Left lobe of liver (tissue), 2 donors: ENCODE data around the gene VPS37C. TPM values are rescaled to one million over a fixed set of nuclear protein-coding genes. Genes with fewer than 3 reads are reported as not detected.

ENCODE experiments used
- ATAC-seq: fragments of 200-7000 bp; cut with Tn5 transposase; one replicate; pipeline ENCODE4 v1.9.1; 2020; ENCODE audit warnings: mild to moderate bottlenecking, moderate library complexity
- DNase-seq: peaks from one replicate; pipeline ENCODE4 v3.0.0-alpha.2; 2020; ENCODE audit warnings: low spot score
- total RNA-seq: library from RNA; stranded (reverse); gene quantifications from one replicate; pipeline ENCODE4 v1.2.1, GENCODE V29; 2021
- donor health status: DM: no; HTN: no; CAD: no; lungs with moderate emphysema.
- donor health status: DM: no; HTN: yes; CAD: no.

The VPS37C gene
- total RNA-seq, 1 donor from 2014 or later = 5.9 TPM

DNA sequence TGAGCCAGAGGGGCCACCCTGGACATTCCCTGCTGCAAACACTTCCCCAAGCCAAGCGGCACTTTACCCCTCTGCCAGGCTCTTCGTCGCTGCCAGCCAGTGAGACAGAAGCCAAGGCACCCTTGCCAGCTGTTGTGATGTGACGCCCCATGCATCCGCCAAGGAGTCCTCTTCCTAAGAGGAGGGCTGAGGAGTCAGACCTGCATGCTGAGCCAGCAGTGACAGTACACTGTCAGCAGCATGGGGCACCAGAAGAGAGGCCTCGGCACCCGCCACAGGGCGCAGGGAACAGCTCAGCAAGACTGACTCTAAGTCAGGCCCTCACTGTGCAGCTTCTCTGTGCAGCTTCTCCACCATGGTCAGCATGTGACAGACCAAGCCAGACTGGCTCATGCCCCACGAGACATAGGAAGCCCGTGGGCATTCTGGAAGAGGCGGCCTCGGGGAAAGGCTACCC, 26.4 kb downstream of the VPS37C start:
- ATAC-seq (no peak), DNase-seq (no peak)

DNA sequence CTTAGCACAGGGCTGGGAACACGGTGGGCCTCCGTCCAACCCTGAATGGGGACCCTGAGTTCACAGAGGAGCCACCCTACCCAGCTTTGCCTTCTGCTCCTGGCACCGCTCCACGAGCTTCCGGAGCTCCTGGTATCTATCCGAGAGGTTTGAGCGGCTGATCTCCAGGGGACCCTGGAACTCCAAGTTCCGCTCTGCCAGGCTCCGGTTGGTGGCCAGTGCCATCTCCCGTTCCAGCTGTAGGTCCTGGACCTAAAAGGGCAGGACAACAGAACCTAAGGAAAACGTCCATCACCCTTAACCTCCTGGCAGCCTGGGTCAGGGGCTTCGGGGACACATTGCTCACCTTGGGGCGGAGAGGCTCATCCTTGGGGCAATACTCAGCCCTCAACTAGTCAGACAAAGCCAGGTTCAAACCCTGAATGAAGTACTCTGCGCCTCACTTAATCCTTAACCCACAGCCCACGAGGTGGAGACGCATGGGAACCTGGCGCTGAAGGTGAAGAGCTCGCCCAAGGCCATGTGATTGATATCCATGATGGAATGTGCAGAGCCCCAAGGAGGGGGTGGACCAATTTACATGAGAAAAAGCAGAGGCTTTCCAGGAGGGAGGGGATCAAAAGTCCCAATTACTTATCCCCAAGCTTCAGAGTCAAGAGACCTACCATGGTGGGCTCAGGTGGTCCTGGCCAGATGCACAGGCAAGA, 27.1 kb downstream of the VPS37C start:
- DNase-seq = no peak
- no peak for ATAC-seq

DNA sequence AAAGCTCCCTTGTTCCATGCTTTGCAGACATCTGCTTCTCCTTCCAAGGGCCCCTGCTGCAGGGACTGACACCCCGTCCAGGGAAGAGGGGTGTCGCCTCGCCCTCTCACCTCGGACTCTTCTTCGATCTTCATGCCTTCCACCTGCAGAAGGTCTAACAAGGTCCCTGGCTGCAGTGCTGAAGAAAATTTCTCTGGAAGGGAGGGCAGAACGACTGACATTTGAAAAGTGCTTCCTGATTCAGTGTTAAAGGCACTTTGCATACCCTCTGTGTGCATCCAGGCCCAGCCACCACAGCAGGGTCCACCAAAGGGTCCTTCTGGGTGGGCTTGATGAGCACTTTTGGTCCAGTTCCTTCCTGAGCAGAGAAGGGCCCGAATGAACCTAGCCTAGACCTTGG, 28.1 kb downstream of the VPS37C start:
- no peak for DNase-seq
- ATAC-seq = no peak

DNA sequence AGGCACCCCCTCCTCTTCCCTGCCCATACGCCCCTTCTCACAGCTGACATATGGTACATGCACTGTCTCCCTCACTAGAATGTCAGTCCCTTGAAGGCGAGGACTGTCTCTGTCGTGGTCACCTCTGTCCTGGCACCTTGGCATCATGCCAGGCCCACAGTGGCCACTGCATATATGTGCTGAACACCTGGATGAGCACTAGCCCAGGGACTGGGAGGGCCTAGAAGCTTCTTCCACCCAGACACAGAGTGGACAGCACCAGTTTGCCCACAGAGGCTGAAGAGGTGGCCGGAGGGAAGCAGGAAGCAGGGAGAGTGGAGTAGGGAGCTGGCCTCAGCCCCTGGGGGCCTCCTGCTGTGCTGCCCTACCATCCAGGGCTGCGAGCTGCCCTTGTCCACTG, 28.6 kb downstream of the VPS37C start:
- ATAC-seq (no peak), DNase-seq (no peak)

DNA sequence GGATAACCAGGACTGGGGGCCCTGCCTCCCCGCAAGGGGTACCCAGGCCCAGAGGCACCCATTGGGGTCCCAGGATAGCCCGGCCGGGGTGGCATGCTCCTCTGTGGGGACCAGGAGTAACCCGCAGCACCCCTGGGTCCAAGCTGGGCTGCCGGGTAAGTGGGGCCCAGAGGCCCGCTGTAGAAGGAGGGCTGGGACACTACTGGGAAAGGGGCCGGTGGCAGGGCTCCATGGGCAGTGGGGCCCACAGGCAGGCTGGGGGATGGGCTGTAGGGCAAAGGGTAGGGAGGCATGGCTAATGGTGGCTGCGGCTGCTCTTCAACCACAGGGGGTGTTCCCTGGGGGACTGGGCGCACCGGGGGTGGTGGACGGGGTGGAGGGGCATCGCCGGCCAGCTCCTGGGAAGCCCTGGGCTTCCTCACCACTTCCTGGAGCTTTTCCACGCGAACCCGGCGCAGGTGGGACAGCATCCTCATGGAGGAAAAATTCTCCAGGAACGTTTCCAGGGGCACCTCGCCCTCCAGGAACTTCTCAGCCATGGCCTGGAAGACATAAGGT, 29.1 kb downstream of the VPS37C start:
- ATAC-seq = no peak
- no peak for DNase-seq

DNA sequence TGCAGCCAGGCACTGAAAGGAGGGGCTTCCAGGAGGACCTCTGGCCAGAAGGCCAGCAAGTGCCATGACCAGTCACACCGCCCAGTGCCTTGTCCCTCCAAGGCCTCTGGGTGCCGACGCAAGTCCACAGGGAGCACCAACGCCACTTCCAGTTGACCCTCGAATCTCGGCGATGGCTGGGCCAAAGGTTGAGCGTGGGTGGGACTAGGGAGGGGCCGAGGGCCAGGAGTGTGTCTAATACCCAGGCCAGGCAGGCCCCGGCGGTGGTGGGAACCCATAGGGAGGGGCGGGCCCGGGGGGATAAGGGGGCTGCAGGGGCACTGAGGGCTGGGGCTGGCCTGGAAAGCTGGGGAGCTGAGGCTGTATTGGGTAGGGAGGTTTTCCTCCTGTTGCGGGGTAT, 29.6 kb downstream of the VPS37C start:
- no peak for ATAC-seq
- no peak for DNase-seq

DNA sequence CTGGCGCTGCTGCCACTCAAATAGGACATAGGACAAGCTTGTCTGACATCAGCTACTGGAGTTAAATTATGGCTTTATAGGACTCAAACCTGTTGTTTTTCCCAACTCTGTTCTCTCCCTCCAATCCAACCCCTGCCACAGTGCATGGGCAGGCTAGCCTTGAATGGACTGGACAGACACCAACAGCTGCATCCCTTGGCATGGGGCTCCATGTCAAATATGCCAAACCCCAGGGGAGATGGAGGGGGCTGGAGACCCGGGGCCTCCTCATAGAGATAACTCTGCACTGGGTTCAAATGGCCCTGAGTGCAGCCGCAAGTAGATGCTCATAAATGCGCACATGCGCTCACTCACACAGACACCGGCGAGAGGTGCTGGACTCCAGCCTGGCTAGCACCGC, 30.0 kb downstream of the VPS37C start:
- ATAC-seq = no peak
- no peak for DNase-seq

DNA sequence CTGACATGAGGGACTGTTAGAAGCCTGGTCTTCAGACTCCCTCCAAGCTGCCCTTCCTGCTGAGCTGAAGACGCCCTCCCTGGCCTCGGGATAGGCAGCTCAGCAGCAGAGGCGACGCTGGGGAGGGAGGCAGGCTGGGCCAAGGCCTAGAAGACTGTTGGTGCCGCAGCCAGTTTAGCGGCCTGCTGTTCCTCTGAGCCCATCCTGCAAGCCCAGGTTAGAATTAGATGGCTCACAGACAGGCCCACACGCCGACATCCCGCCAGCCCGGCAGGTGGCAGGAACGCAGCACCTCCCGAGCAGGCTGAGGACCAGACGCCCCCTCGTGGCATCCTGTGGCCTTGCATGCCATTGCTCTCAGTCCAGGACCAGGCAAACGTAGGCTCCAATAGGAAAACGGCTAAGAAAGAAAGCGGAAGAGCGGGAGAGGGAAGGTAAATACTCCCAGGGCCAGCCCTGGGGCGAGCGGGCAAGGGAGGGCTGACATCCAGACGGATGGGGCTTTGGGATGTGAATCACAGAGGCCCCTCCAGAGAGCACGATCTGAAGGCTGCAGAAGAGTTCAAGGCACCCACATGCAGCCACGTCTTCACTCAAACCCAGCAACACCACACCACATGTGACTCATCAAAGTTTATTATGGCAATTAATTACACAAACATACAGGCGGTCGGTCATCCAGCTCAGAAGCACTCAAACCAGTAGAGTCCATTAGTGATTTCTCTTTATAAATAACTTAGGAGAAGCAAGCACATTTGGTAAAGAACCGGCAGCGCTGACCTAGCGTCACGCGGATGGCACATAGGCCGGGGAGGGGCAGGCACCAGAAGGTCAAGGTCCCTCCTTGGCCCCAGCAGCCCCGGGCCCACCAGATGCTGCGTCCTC, 31.3 kb downstream of the VPS37C start:
- peak; percentile 86 for DNase-seq
- ATAC-seq = peak; percentile 97

DNA sequence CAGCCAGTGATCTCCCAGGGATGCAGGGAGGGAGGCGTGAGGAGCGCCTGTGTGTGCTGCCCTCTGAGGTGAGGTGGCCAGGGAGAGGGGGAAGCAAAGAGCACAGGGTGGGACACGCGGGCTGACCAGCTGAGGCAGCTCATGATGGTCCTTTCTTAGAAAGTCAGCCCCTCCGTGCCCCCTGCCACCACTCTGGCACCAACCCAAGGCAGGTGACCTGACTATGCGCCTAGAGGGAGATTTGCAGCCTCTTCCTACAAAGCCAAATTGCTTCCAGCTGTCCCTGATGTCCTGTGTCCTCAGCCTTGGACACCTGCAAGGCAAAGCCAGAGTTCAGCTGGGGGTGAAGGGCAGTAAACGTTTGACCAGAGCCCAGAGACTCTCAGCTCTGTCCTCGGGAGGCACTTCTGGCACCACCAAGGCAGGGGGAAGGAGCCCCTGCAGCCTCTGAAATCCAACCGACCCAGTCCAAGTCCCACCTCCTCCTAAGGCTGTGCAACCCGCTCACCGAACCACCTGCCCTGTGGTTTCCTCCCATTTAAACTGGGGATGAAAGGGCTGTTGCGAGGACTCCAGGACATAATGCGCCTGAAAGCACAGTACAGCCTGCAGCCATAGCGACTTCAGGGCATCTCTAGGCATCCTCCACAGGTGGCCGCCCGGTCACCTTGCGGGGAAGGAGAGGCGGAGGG, 32.1 kb downstream of the VPS37C start:
- no peak for DNase-seq
- ATAC-seq = no peak

DNA sequence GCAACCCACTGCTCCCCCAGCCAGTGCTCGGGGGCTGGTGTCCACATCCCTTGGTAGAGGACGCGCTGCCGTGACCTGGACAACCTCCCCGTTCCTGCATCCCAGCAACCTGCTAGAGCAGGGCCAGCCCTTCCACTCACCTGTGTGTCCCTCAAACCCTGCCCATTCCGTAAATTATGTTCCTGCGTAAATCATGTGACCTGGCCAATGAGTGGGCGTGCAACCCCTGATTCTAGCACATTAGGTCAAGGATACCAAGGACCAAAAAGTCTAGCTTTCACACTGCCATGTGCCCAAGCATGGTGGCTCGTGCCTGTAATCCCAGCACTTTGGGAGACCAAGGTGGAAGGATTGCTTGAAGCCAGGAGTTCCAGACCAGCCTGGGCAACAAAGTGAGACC, 33.2 kb downstream of the VPS37C start:
- no peak for ATAC-seq
- no peak for DNase-seq

DNA sequence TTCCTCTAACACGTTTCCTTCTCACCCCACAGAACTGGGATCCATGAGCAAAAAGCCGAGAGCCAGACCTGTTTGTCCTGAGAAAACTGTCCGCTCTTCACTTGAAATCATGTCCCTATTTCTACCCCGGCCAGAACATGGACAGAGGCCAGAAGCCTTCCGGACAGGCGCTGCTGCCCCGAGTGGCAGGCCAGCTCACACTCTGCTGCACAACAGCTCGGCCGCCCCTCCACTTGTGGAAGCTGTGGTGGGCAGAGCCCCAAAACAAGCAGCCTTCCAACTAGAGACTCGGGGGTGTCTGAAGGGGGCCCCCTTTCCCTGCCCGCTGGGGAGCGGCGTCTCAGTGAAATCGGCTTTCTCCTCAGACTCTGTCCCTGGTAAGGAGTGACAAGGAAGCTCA, 35.0 kb downstream of the VPS37C start:
- no peak for DNase-seq
- ATAC-seq = no peak

DNA sequence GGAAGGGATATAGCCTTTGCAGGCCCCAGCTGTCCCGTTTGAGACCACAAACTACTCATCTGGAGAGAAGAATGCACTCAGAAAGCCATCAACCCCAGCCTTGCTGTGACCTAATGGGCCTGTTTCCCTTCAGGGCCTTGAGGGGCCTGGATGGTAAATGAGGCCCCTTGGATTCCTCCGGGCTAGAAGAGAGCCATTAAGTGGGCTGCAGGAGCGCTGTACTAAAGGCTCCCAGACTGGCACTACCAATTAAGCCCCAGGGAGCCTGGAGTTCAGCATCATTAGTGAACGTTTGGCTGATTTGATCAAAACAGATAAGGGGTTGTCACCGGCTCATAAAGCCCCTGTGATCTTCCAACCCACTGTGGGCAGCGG, 35.9 kb downstream of the VPS37C start:
- ATAC-seq (no peak), DNase-seq (no peak)

DNA sequence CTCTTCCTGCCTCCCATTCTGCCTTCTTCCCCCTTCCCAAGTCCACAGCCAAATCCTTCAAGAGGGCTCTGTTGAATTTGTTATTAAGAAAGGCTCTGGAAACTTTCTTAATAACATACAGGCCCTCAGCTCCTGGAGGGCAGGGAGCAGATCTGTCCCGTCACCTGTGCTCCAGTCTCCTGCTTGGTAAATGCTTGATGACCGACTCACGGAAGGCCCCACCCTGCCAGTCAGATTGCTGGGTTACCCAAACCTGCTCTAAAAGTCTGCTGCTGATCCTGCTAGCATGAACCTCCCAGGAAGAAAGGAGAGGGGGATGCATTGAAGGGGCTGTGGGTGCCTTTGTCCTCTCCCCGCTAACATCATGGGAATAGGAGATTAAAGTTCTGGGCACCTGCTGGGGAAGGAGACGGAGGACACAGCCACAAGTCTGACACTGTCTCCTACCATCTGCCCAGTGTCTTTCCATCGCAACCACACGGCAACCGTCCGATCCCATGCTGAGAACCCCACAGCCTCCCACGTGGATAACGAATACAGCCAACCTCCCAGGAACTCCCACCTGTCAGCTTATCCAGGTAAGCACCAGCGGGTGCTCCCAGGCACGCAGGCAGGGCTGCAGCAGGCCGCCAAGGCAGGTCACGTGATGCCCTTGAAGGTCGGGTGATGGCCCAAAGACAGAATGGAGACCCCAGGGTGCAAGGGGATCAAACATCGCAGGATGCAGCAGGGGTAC, 36.5 kb downstream of the VPS37C start:
- DNase-seq (no peak), ATAC-seq (no peak)

DNA sequence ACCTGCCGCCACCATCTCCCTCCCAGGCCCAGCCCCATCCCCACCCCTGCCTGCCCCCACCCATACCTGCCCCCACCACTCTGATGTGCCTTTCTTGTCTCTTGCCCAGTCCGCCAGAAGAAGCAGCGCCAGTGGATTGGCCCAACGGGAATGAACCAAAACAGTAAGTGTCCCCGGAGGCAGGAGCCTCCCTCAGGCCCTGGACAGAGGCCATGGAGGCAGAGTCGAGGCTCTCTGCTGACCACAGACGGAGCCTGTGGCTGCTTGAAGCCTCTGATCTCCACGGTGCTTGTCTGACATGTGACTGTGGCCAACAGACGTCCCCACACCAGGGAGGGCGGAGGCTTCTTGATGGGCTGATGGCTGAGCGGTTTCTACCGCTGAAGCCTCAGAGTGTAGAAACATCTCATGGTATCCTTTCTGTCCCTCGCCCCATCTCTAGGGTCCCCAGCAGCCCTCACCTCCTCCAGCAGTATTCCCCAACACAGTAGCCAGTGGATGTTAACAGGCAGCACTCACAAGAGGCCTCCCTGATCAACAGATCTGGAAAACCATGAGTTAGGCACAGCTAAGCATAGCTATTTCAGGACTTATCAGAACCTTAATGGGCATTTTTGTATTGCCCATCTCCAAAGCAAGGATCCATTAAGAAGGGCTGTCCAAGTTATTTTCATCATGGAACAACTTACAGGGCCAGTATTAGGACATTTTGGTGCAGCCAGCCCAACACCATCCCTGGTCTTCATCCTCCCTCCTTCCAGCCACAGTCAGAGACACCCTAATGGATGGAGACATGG, 37.3 kb downstream of the VPS37C start:
- ATAC-seq (no peak), DNase-seq (no peak)

DNA sequence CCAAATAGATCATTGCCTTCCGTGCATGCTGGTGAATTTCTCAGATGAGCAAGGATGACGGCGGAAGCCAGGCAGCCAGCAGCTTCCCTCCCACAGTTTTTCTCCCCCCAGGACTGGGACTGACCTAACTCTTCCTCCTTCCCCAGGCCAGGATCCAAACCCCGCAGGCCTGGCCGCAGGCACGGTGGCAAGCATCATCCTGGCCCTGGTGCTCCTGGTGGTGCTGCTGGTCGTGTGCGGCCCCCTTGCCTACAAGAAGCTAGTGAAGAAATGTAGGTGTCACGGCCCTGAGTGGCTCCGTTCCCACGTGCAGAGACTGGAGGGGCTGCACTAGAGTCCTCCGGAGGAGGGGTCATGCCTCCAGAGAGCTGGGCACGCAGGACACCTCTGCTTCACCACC, 38.5 kb downstream of the VPS37C start:
- DNase-seq (no peak), ATAC-seq (no peak)

DNA sequence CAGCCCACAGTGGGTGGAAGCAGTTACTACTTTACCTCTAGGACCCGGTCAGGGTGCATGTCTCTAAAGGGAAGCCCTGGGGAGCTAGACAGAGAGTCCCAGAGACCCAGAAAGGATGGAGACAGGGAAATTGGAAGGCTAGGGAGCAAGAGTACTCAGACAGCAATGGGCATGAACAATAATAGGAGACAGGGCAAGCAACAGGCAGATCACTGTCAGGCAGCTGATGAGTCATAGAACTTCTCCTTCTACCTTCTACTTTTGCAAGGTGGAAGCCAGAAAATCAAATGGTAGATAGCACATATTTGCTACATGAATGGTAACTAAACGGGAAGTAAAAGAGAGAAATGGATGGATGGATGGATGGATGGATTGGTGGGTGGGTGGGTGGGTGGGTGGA, 39.3 kb downstream of the VPS37C start:
- no peak for ATAC-seq
- DNase-seq = no peak

DNA sequence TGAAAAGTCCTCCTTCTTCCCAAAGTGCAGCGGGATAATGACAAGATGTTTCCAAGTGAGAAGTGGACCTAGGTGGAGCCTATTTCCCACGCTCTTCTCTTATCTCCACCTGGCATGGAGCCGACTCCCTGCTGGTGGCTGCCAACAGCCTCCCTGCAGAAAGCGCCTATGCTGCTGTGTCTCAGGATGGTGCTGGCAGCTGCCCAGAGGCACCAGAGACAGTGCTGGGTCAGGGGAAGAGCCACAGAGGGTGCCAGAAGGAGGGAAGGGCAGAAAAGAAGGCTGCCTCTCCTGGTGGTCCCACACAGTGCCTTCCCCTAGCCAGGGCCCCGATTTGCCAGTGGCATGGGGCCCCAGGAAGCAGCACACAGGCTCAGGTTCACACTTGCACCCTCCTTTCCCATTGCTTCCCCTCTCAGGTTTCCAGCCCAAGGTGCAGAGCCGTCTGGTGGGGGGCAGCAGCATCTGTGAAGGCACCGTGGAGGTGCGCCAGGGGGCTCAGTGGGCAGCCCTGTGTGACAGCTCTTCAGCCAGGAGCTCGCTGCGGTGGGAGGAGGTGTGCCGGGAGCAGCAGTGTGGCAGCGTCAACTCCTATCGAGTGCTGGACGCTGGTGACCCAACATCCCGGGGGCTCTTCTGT, 39.9 kb downstream of the VPS37C start:
- ATAC-seq (peak; percentile 49), DNase-seq (no peak)

DNA sequence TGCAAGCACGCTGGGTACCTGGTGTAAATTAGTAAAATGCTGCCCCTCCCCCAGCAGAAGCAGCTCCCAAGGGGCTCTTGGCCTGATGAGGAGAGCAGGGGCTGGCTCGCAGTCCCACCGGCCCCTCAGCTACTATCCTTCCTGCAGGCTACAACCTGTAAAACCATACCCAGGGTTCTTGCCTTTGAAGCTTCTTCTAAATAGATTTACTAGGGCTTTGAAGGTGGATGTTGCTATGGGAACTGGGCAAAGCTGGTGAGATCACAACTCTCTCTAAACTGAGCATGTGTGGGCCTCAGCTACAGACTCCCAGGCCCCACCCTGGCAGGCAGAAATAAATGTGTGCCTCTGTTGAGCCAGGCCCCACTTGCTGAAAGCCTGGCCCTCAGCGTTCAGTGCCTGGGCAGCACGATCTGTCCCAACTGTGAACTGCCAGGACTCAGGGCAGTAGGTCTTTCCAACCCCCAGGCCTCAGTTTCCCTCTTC, 40.5 kb downstream of the VPS37C start:
- ATAC-seq (no peak), DNase-seq (no peak)

DNA sequence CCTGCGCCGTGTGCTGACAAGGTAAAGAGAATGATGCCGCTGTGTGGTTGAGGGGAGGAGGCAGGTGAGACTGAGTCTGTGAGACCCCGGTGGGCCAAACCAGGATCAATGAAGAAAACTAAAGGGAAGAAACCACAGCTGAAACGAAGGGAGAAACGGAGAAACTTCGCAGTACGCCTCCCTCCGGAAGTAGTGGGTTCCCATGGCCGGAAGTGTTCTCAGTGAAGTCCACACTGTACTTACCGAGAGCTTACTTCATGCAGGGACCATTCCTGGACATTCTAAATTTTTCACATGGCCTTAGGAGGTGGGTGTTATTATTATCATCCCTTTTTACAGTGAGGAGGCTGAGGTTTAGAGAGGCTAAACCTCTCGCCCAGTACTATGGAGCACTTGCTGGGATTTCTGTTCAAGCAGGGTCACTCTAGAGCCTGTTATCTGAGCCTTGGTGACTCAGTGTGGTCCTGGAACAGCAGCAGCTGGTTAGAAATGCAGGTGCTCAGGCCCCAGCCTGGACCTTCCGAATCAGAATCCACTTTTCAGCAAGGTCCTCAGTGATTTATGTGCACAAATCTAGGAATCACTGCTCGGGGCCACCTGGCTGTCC, 41.0 kb downstream of the VPS37C start:
- DNase-seq (no peak), ATAC-seq (no peak)
